K562 (cell line): ENCODE data around the gene BORCS8. TPM values are rescaled to one million over a fixed set of nuclear protein-coding genes. Genes with fewer than 3 reads are reported as not detected.

Source experiments
- GABPB2 ChIP-seq: fragments of 250-450 bp; sonication (Bioruptor Pico); conservative IDR thresholded peaks from 2 replicates; pipeline ENCODE4 v1.5.1; 2021; ENCODE audit warnings: mild to moderate bottlenecking
- HNRNPLL ChIP-seq: fragments of 200-400 bp; formaldehyde crosslinking; IDR thresholded peaks from 2 replicates; pipeline ENCODE4 v1.6.1; 2017; ENCODE audit warnings: low read length, low read depth, mild to moderate bottlenecking; ENCODE audit not compliant: poor library complexity, severe bottlenecking
- KDM2B ChIP-seq: fragments of 250-450 bp; sonication (Bioruptor Pico); IDR thresholded peaks from 2 replicates; pipeline ENCODE4 v1.8.0; 2021; ENCODE audit warnings: mild to moderate bottlenecking, moderate library complexity
- MYNN ChIP-seq, 2 experiments: sonication (generic); formaldehyde crosslinking in 1 of 2; IDR thresholded peaks; 2 replicates each; pipeline versions ENCODE4 v1.5.0 to v1.6.1; 2016 to 2020; ENCODE audit warnings: antibody characterized with exemption in 1 of 2, missing genetic modification reagents in 1 of 2
- SMARCE1 ChIP-seq: fragments of 450-650 bp; IDR thresholded peaks from 2 replicates; pipeline ENCODE4 v1.7.1; 2016; ENCODE audit warnings: mild to moderate bottlenecking
- SUPT5H ChIP-seq: fragments of 450-650 bp; IDR thresholded peaks from 2 replicates; pipeline ENCODE4 v1.6.1; 2016
- ZBTB7A ChIP-seq: IDR thresholded peaks from 2 replicates; pipeline ENCODE4 v1.6.1; 2011; ENCODE audit warnings: low read depth, mild to moderate bottlenecking, low read length, moderate library complexity, borderline replicate concordance; ENCODE audit not compliant: control insufficient read depth
- ZC3H8 ChIP-seq: fragments of 450-650 bp; IDR thresholded peaks from 2 replicates; pipeline ENCODE4 v1.6.1; 2017
- ZNF347 ChIP-seq: fragments of 450-650 bp; formaldehyde crosslinking; IDR thresholded peaks from 2 replicates; pipeline ENCODE4 v1.4.0; 2020; ENCODE audit warnings: low read depth, mild to moderate bottlenecking, moderate library complexity
- ZNF583 ChIP-seq: fragments of 250-450 bp; sonication (Bioruptor Pico); IDR thresholded peaks from 2 replicates; pipeline ENCODE4 v1.4.0; 2020
- ZNF644 ChIP-seq: fragments of 200-800 bp; sonication (Bioruptor generic); IDR thresholded peaks from 2 replicates; pipeline ENCODE4 v1.6.1; 2016; ENCODE audit warnings: low read depth, missing genetic modification characterization, missing compliant biosample characterization
- polyA plus RNA-seq, 8 experiments: library from polyadenylated mRNA; depleted of rRNA in 4 of 8; stranded (reverse) in 5 of 8; unstranded in 3 of 8; fragments of >200 nt; fragmentation: Nextera tagmentation in 2 of 8; fragmentation: Illumina TruSeq in 1 of 8; extraction: Ambion mirVana in 2 of 8; extraction: Trizol in 1 of 8; gene quantifications; 2 replicates each; pipeline versions ENCODE4 v1.2.1 to v1.2.3, GENCODE V29; 2011 to 2014; ENCODE audit warnings: inconsistent platforms in 1 of 8, missing spikeins in 1 of 8
- total RNA-seq, 7 experiments: library from RNA; depleted of rRNA in 6 of 7; stranded (reverse); fragments of >200 nt in 6 of 7; fragmentation: Illumina TruSeq in 2 of 7; extraction: Trizol in 2 of 7; gene quantifications; 2 replicates each; pipeline versions ENCODE4 v1.2.1 to v1.2.3, GENCODE V29; 2011 to 2021; ENCODE audit warnings: low replicate concordance in 1 of 7
- TF ChIP-seq, protein P1 (sequence below): sonication (generic); formaldehyde crosslinking; IDR thresholded peaks from 2 replicates; pipeline ENCODE4 v1.8.0; 2022; ENCODE audit warnings: mild to moderate bottlenecking, missing genetic modification reagents, borderline replicate concordance
- TF ChIP-seq, protein P2 (sequence below): fragments of 200-800 bp; sonication (Bioruptor generic); IDR thresholded peaks from 2 replicates; pipeline ENCODE4 v1.6.1; 2017; ENCODE audit warnings: missing genetic modification characterization, missing compliant biosample characterization
- TF ChIP-seq, protein P3 (sequence below): IDR thresholded peaks from 2 replicates; pipeline ENCODE4 v1.6.1; 2014; ENCODE audit warnings: antibody characterized with exemption
- TF ChIP-seq, protein P4 (sequence below): fragments of 250-450 bp; sonication (Bioruptor Pico); IDR thresholded peaks from 2 replicates; pipeline ENCODE4 v1.5.0; 2021; ENCODE audit warnings: mild to moderate bottlenecking, moderate library complexity
- TF ChIP-seq, protein P5 (sequence below): fragments of 200-800 bp; sonication (Bioruptor generic); IDR thresholded peaks from 2 replicates; pipeline ENCODE4 v1.6.1; 2017; ENCODE audit warnings: missing genetic modification characterization, missing compliant biosample characterization

BORCS8 gene
- total and polyA plus RNA-seq, 9 of the 15 experiments (the other 6 are each of a cell fraction or from before 2014, with no cell fraction given) = 4.6 to 33.6 (median 16.3) TPM

DNA sequence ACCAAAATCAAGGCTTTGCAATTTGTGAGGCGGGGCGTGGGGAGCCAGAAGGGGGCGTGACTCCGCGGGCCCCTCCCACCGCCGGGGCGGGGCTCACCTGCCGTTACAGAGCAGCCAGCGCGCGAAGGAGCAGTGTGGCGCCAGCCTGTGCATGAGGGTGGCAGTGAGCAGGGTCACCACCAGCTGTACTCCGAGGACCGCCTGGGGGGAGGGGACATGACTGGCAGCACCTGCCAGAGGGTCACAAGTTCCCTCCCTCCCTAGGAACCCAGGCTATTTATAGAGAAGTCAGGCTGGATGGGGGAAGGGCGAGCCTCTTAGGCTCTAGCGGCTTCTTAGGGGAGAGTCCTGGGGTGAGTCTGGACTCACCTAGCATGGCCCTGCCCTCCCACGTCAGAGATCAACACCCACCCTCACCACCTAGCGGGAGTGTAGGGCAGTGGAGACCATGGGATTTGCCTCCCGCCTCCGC lies 57.2 kb downstream of the BORCS8 start (continued):
- TF ChIP-seq KDM2B (CRISPR knock-in tag) (no peak), GABPB2 (CRISPR knock-in tag) (no peak), MYNN (IDR thresholded peaks at IDR 0.05) (peak; percentile 64; the same call in 1 of the 2 replicates), MYNN (CRISPR knock-in tag; IDR thresholded peaks at IDR 0.05) (no peak), SMARCE1 (0 out of 2 replicates have a peak, but pooled peaks have one; percentile 51), ZNF583 (CRISPR knock-in tag) (no peak), HNRNPLL (peak; percentile 15), ZBTB7A (no peak; the same call in 1 of the 2 replicates), ZNF644 (tag) (no peak), ZNF347 (CRISPR knock-in tag) (no peak), ZC3H8 (no peak), SUPT5H (peak; percentile 76)
- TF ChIP-seq, protein P1, sequence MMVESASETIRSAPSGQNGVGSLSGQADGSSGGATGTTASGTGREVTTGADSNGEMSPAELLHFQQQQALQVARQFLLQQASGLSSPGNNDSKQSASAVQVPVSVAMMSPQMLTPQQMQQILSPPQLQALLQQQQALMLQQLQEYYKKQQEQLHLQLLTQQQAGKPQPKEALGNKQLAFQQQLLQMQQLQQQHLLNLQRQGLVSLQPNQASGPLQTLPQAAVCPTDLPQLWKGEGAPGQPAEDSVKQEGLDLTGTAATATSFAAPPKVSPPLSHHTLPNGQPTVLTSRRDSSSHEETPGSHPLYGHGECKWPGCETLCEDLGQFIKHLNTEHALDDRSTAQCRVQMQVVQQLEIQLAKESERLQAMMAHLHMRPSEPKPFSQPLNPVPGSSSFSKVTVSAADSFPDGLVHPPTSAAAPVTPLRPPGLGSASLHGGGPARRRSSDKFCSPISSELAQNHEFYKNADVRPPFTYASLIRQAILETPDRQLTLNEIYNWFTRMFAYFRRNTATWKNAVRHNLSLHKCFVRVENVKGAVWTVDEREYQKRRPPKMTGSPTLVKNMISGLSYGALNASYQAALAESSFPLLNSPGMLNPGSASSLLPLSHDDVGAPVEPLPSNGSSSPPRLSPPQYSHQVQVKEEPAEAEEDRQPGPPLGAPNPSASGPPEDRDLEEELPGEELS (CRISPR knock-in tag) = no peak
- TF ChIP-seq, protein P2, sequence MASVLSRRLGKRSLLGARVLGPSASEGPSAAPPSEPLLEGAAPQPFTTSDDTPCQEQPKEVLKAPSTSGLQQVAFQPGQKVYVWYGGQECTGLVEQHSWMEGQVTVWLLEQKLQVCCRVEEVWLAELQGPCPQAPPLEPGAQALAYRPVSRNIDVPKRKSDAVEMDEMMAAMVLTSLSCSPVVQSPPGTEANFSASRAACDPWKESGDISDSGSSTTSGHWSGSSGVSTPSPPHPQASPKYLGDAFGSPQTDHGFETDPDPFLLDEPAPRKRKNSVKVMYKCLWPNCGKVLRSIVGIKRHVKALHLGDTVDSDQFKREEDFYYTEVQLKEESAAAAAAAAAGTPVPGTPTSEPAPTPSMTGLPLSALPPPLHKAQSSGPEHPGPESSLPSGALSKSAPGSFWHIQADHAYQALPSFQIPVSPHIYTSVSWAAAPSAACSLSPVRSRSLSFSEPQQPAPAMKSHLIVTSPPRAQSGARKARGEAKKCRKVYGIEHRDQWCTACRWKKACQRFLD (CRISPR knock-in tag) = no peak; the same call in 1 of the 2 replicates
- TF ChIP-seq, protein P3, sequence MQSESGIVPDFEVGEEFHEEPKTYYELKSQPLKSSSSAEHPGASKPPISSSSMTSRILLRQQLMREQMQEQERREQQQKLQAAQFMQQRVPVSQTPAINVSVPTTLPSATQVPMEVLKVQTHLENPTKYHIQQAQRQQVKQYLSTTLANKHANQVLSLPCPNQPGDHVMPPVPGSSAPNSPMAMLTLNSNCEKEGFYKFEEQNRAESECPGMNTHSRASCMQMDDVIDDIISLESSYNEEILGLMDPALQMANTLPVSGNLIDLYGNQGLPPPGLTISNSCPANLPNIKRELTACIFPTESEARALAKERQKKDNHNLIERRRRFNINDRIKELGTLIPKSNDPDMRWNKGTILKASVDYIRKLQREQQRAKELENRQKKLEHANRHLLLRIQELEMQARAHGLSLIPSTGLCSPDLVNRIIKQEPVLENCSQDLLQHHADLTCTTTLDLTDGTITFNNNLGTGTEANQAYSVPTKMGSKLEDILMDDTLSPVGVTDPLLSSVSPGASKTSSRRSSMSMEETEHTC = no peak
- TF ChIP-seq, protein P4, sequence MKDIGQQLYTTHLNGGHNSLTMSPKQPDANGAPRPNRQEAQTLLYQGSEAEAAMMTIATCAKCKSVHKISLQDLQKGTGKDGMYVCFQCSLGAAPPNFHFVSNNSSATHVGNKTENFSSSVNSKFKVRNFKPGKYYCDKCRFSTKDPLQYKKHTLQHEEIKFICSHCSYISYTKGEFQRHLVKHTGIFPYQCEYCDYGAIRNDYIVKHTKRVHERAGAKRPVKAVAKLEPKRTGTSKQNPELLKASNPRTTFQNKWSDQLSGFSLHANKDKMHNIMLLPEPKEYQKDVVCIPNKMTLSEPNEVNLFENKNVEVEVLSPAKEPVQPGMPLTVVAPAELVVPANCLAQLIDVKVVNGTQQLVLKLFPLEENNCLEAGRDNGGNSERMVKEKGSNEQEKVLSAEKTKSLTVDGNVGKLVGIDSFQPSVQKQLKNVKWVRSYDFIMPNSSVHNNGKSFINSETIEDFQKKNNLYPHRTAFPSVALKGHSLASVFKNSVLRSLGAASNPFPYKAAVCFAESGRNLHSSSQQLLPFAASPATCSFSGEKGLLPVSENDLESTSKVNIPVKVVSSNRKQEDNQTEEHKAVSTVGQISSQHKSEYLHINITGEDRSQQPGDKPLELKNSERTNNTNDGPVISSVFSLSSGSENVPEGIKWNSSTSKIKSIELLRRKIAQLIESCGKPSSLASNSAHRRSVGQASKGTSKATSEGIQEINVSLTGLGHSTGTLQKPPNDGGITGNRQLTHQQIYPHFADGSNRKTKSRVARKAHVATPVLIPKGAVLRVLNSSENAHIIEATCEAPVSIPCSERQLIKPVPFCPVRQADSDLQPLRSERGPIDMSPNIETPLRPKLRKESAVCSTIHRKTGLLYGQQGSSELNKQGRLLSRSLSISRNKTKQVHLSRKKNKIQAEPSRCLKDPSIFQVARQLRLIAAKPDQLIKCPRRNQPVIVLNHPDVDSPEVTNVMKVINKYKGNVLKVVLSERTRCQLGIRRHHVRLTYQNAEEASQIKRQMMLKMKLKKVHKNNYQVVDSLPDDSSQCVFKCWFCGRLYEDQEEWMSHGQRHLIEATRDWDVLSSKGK (CRISPR knock-in tag) = no peak
- TF ChIP-seq, protein P5, sequence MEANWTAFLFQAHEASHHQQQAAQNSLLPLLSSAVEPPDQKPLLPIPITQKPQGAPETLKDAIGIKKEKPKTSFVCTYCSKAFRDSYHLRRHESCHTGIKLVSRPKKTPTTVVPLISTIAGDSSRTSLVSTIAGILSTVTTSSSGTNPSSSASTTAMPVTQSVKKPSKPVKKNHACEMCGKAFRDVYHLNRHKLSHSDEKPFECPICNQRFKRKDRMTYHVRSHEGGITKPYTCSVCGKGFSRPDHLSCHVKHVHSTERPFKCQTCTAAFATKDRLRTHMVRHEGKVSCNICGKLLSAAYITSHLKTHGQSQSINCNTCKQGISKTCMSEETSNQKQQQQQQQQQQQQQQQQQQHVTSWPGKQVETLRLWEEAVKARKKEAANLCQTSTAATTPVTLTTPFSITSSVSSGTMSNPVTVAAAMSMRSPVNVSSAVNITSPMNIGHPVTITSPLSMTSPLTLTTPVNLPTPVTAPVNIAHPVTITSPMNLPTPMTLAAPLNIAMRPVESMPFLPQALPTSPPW (CRISPR knock-in tag) = peak; percentile 67
